Mucosa of rectum (tissue), 2 donors: ENCODE measurements around the gene ARHGAP42.

Experiments
- H3K27ac ChIP-seq, 2 donors: one replicate each; pipeline ENCODE4 v1.7.0; 2013; ENCODE audit warnings: inconsistent platforms in 2 of 2, low read depth in 2 of 2, low read length in 2 of 2
- H3K27me3 ChIP-seq, 2 donors: one replicate each; pipeline ENCODE4 v1.7.0; 2013; ENCODE audit warnings: low read length in 2 of 2; ENCODE audit not compliant: control insufficient read depth in 2 of 2, insufficient read depth in 2 of 2
- H3K36me3 ChIP-seq, 2 donors: one replicate each; pipeline ENCODE4 v1.7.0; 2013; ENCODE audit warnings: low read length in 2 of 2; ENCODE audit not compliant: control insufficient read depth in 2 of 2, insufficient read depth in 2 of 2
- H3K4me1 ChIP-seq, 2 donors: one replicate each; pipeline ENCODE4 v1.7.0; 2013; ENCODE audit warnings: low read length in 2 of 2, mild to moderate bottlenecking in 1 of 2; ENCODE audit not compliant: control insufficient read depth in 2 of 2, insufficient read depth in 2 of 2
- H3K4me3 ChIP-seq, 2 donors: one replicate each; pipeline ENCODE4 v1.7.0; 2013; ENCODE audit warnings: low read length in 2 of 2
- H3K9ac ChIP-seq, 2 donors: one replicate each; pipeline ENCODE4 v1.7.0; 2013; ENCODE audit warnings: low read length in 2 of 2, low read depth in 1 of 2, mild to moderate bottlenecking in 1 of 2
- H3K9me3 ChIP-seq, 2 donors: one replicate each; pipeline ENCODE4 v1.7.0; 2013; ENCODE audit warnings: low read length in 2 of 2; ENCODE audit not compliant: control insufficient read depth in 2 of 2
- donor health status: healthy.
- donor health status: Normal muscosa, but diverticular disease.

Gene ARHGAP42

GRCh38 chr11:100872951-100873740 lies 186.1 kb downstream of the ARHGAP42 start:
- no peaks in the 10 kb centered on the region for H3K36me3 ChIP-seq
- no peaks in the 10 kb centered on the region for H3K27me3 ChIP-seq
- H3K9ac ChIP-seq = no peak overlapping the region
- no peaks in the 10 kb centered on the region for H3K9me3 ChIP-seq
- no peak overlapping the region for H3K27ac ChIP-seq
- no peaks in the 10 kb centered on the region for H3K4me1 ChIP-seq
- H3K4me3 ChIP-seq = no peak overlapping the region

GRCh38 chr11:100874203-100874602 lies 187.1 kb downstream of the ARHGAP42 start:
- Histone ChIP-seq H3K36me3 (no peaks in the 10 kb centered on the region), H3K9ac (no peak overlapping the region), H3K27me3 (no peaks in the 10 kb centered on the region), H3K4me3 (no peak overlapping the region), H3K4me1 (no peaks in the 10 kb centered on the region), H3K9me3 (no peaks in the 10 kb centered on the region), H3K27ac (no peak overlapping the region)

GRCh38 chr11:100875521-100875869 lies 188.4 kb downstream of the ARHGAP42 start:
- Histone ChIP-seq H3K9me3 (no peaks in the 10 kb centered on the region), H3K27me3 (no peaks in the 10 kb centered on the region), H3K9ac (no peak overlapping the region), H3K4me3 (no peak overlapping the region), H3K4me1 (no peaks in the 10 kb centered on the region), H3K27ac (no peak overlapping the region), H3K36me3 (no peaks in the 10 kb centered on the region)

GRCh38 chr11:100876815-100877520 lies 189.9 kb downstream of the ARHGAP42 start:
- Histone ChIP-seq H3K27me3 (no peaks in the 10 kb centered on the region), H3K9me3 (no peaks in the 10 kb centered on the region), H3K4me3 (no peak overlapping the region), H3K9ac (no peak overlapping the region), H3K36me3 (no peaks in the 10 kb centered on the region), H3K27ac (no peak overlapping the region), H3K4me1 (no peaks in the 10 kb centered on the region)

GRCh38 chr11:100878474-100878873 lies 191.4 kb downstream of the ARHGAP42 start:
- Histone ChIP-seq H3K27ac (no peak overlapping the region), H3K4me3 (no peak overlapping the region), H3K9ac (no peak overlapping the region), H3K4me1 (no peaks in the 10 kb centered on the region), H3K9me3 (no peaks in the 10 kb centered on the region), H3K36me3 (no peaks in the 10 kb centered on the region), H3K27me3 (no peaks in the 10 kb centered on the region)

- Histone ChIP-seq H3K9me3 (no peaks in the 10 kb centered on the region), H3K27ac (no peak overlapping the region), H3K9ac (no peak overlapping the region), H3K4me1 (no peaks in the 10 kb centered on the region), H3K27me3 (no peaks in the 10 kb centered on the region), H3K4me3 (no peak overlapping the region), H3K36me3 (no peaks in the 10 kb centered on the region)
Observed at GRCh38 chr11:100882957-100883356, 195.9 kb downstream of the ARHGAP42 start.

GRCh38 chr11:100883830-100884229 lies 196.7 kb downstream of the ARHGAP42 start:
- H3K36me3 ChIP-seq = no peaks in the 10 kb centered on the region
- no peak overlapping the region for H3K9ac ChIP-seq
- H3K4me3 ChIP-seq = no peak overlapping the region

GRCh38 chr11:100887659-100888058 lies 200.6 kb downstream of the ARHGAP42 start:
- Histone ChIP-seq H3K4me1 (no peaks in the 10 kb centered on the region), H3K27ac (no peak overlapping the region), H3K27me3 (no peaks in the 10 kb centered on the region), H3K9me3 (no peaks in the 10 kb centered on the region), H3K36me3 (no peaks in the 10 kb centered on the region), H3K4me3 (no peak overlapping the region), H3K9ac (no peak overlapping the region)

More at GRCh38 chr11:100883830-100884229, 196.7 kb downstream of the ARHGAP42 start:
- Histone ChIP-seq H3K27me3 (no peaks in the 10 kb centered on the region), H3K27ac (no peak overlapping the region), H3K4me1 (no peaks in the 10 kb centered on the region), H3K9me3 (no peaks in the 10 kb centered on the region)

- no peak overlapping the region for H3K27ac ChIP-seq
- H3K9ac ChIP-seq = no peak overlapping the region
- no peaks in the 10 kb centered on the region for H3K4me1 ChIP-seq
- no peaks in the 10 kb centered on the region for H3K9me3 ChIP-seq
- H3K36me3 ChIP-seq = no peaks in the 10 kb centered on the region
- H3K27me3 ChIP-seq = no peaks in the 10 kb centered on the region
- H3K4me3 ChIP-seq = no peak overlapping the region
Observed at GRCh38 chr11:100888836-100889235, 201.7 kb downstream of the ARHGAP42 start.

GRCh38 chr11:100889758-100890157 lies 202.7 kb downstream of the ARHGAP42 start:
- H3K9ac ChIP-seq = no peak overlapping the region
- H3K4me1 ChIP-seq = no peaks in the 10 kb centered on the region
- H3K4me3 ChIP-seq = no peak overlapping the region
- no peak overlapping the region for H3K27ac ChIP-seq
- no peaks in the 10 kb centered on the region for H3K36me3 ChIP-seq
- H3K9me3 ChIP-seq = no peaks in the 10 kb centered on the region
- H3K27me3 ChIP-seq = no peaks in the 10 kb centered on the region
